Measurements from ENCODE around the gene CCDC124. TPM values are rescaled to one million over a fixed set of nuclear protein-coding genes. Genes with fewer than 3 reads are reported as not detected.

Gene CCDC124
- total and polyA plus RNA-seq, 10 of the 15 experiments (the other 5 are each of a cell fraction or from before 2014, with no cell fraction given) = 3.7 to 184 (median 51.8) TPM

GRCh38 chr19:17929056-17929455, 3.8 kb upstream of the CCDC124 start (continued):
- TF ChIP-seq MLLT1 (IDR thresholded peaks at IDR 0.05) (0 out of 2 replicates have a peak, but pooled peaks have one; percentile 22), NRF1 (conservative IDR thresholded peaks at IDR 0.05; ENCODE audit: low read depth, low read length) (no peak), CREM (IDR thresholded peaks at IDR 0.05; ENCODE audit: low read depth) (0 out of 2 replicates have a peak, but pooled peaks have one; percentile 38), MEF2A (IDR thresholded peaks at IDR 0.05; ENCODE audit: insufficient read depth, low read depth, low read length) (peak; percentile 68; the same call in 1 of the 2 replicates), CUX1 (IDR thresholded peaks at IDR 0.05; ENCODE audit: insufficient replicate concordance, low read depth, low read length) (no peak), ATF2 (IDR thresholded peaks at IDR 0.05; ENCODE audit: low read length) (peak; percentile 69; the same call in 1 of the 2 replicates), NFIC (IDR thresholded peaks at IDR 0.05; ENCODE audit: low read depth, low read length) (peak; percentile 69; the same call in 1 of the 2 replicates), BHLHE40 (IDR thresholded peaks at IDR 0.05; ENCODE audit: borderline replicate concordance in 1 of 2, low read depth in 2 of 2, low read length in 1 of 2) (no peak), GABPA (IDR thresholded peaks at IDR 0.05; ENCODE audit: low read depth) (no peak)
- TF ChIP-seq, protein P1, sequence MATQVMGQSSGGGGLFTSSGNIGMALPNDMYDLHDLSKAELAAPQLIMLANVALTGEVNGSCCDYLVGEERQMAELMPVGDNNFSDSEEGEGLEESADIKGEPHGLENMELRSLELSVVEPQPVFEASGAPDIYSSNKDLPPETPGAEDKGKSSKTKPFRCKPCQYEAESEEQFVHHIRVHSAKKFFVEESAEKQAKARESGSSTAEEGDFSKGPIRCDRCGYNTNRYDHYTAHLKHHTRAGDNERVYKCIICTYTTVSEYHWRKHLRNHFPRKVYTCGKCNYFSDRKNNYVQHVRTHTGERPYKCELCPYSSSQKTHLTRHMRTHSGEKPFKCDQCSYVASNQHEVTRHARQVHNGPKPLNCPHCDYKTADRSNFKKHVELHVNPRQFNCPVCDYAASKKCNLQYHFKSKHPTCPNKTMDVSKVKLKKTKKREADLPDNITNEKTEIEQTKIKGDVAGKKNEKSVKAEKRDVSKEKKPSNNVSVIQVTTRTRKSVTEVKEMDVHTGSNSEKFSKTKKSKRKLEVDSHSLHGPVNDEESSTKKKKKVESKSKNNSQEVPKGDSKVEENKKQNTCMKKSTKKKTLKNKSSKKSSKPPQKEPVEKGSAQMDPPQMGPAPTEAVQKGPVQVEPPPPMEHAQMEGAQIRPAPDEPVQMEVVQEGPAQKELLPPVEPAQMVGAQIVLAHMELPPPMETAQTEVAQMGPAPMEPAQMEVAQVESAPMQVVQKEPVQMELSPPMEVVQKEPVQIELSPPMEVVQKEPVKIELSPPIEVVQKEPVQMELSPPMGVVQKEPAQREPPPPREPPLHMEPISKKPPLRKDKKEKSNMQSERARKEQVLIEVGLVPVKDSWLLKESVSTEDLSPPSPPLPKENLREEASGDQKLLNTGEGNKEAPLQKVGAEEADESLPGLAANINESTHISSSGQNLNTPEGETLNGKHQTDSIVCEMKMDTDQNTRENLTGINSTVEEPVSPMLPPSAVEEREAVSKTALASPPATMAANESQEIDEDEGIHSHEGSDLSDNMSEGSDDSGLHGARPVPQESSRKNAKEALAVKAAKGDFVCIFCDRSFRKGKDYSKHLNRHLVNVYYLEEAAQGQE (IDR thresholded peaks at IDR 0.05; ENCODE audit: low read depth, low read length) = no peak
